Measurements from ENCODE around the gene GABRD.

GRCh38 chr1:1987142-1987510 is 32.0 kb upstream of the GABRD start:
- no peak for TF ChIP-seq CTCF (IDR thresholded peaks at IDR 0.05; ENCODE audit: insufficient read depth, low read depth, low read length)
- TF ChIP-seq EZH2 (IDR thresholded peaks at IDR 0.05; ENCODE audit: insufficient read depth, low read length), result no peak
